ENCODE measurements around the gene DZIP1L.

Gene DZIP1L

GRCh38 chr3:138030734-138031280 lies 84.6 kb downstream of the DZIP1L start:
- no peak for DNase-seq

- DNase-seq, result no peak
These were observed 87.6 kb downstream of the DZIP1L start for GRCh38 chr3:138027821-138028220.

- no peak for DNase-seq
These were observed 89.9 kb downstream of the DZIP1L start for GRCh38 chr3:138025553-138025952.

DNA sequence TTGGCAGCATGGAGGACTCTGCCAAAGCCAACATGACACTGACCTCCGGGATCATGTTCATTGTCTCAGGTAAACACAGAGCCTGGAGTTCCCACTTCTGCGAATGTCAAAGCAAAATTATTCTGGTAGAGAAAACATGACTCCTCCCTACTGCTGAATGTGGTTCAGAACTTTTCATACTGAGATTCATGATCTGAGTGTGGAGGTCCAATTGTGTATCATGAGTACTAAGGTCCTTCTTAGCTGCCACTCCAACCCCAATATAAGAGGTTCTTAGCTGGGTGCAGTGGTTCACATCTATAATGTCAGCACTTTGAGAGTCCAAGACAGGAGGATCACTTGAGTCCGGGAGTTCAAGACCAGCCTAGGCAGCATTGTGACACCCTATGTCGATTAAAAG lies 91.7 kb downstream of the DZIP1L start:
- DNase-seq, result no peak

DNA sequence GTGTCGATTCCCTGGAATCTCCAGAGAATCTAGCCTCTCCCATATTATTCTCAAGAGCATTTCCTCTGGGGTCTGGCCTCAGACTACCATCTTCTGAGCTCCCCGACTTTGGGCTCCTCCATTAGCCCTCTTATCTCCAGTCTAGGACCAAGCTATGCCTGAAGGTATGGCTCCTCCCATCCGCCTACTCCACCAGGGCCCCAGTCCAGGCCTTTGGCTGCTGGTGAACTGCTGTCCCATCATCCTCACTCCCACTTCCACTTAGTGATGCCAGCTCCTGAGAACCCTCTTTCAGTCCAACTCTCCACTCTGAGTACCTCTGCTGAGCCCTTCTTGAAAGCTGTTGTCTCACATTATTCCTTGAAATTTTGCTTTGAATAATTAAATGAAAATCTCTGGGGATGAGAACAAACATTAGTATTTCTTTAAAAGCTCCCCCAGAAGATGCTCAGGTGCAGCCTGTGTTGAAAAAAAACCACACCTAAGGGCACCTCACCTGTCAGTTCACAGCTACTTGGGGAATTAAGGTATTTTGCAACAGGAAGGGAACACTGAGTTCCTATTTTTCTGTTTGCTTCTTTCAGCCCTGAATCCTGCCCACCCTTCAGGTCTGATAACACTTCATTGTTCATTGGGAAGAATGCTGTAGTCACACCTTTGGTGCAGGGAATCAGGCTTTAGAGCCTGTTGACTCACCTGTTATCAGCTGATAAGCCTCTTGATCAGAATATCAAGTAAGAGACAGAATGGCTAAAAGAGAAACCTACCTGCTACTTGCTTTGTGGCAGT lies 95.9 kb downstream of the DZIP1L start:
- DNase-seq, result no peak

GRCh38 chr3:138016065-138016464 lies 99.3 kb downstream of the DZIP1L start:
- no peak for DNase-seq

GRCh38 chr3:138012526-138012925 lies 102.9 kb downstream of the DZIP1L start:
- no peak for DNase-seq

All from NCI-H1694 treated with DMSO at 0.1 percent for 48 hours (cell line).